Prostate gland (tissue), 2 donors: Measurements from ENCODE around the gene PPP2R2B.

Experiments
- CTCF ChIP-seq, 4 experiments: fragments of 200-600 bp in 2 of 4; fragments of 450-650 bp in 2 of 4; sonication (generic) in 2 of 4; IDR thresholded peaks; 1 replicate in 3 of 4; 2 replicates in 1 of 4; pipeline ENCODE4 v1.5.1; 2016 to 2019; ENCODE audit warnings: antibody characterized with exemption in 4 of 4, mild to moderate bottlenecking in 2 of 4, moderate library complexity in 2 of 4
- POLR2A ChIP-seq: fragments of 450-650 bp; IDR thresholded peaks from one replicate; pipeline ENCODE4 v1.6.1; 2016; ENCODE audit warnings: antibody characterized with exemption, mild to moderate bottlenecking
- POLR2AphosphoS5 ChIP-seq: sonication (generic); formaldehyde crosslinking; IDR thresholded peaks from one replicate; pipeline ENCODE4 v1.6.1; 2017; ENCODE audit warnings: antibody characterized with exemption

- TF ChIP-seq CTCF (IDR thresholded peaks at IDR 0.05): no peak
- no peak for TF ChIP-seq POLR2A
- TF ChIP-seq POLR2AphosphoS5: no peak
Observed at GRCh38 chr5:146756546-146756945, 122.0 kb downstream of the PPP2R2B start.
